ENCODE data around the gene ATL2. TPM values are rescaled to one million over a fixed set of nuclear protein-coding genes. Genes with fewer than 3 reads are reported as not detected.

Gene ATL2
- total RNA-seq = 55.8 TPM

DNA sequence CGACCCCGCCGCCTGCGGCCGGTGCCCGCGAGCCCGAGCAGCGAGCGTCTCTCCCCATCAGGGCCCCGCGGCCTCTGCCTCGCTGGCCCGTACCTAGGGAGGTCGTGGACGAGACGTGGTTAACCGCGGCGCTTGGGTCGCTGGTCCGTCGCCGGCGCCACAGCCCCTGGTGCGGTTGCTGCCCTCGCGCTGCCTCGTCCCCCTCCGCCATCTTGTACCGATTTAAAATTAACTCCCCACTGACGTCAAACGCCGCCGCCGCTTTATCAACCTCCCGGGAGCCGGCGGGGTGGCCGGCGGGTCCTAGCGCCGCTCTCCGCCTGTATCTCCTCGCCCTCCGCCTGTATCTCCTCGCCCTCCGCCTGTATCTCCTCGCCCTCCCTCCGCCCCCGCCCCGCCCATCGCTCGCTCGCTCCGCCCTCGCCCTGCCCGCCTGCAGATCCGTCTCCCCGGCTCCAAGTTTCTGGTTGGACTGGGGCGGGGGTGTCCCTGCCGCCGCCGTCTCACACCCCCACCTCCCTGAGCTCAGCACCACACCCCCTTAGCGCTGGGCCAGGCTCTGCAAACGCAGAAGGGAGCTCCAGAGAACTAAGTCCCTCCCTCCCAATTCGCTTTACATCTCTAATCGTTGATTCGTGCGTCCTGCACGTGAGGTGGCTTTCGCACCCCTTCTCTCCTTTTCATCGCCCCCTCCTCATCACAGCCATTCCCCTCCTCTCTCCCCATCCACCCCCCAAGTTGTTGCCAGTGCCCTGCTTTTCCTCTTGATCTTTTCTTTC is at the start of gene ATL2:
TSS of gene ATL2 (minus strand) at position 224 of the 779 bp plus-strand sequence. CDS start at position 211, 13 bp downstream.
- H3K36me3 ChIP-seq (ENCODE audit: control insufficient read depth in 3 of 3, insufficient read depth in 3 of 3, low read length in 3 of 3) = no peaks in the 10 kb centered on the region
- no peaks in the 10 kb centered on the region for H3K27me3 ChIP-seq (ENCODE audit: control insufficient read depth in 3 of 3, insufficient read depth in 3 of 3, low read length in 3 of 3)
- H3K4me3 ChIP-seq (ENCODE audit: low read length in 3 of 3) = peak within 1 kb of the TSS; percentile 84 to 96 (median 92)
- H3K27ac ChIP-seq (ENCODE audit: low read depth, low read length) = peak within 1 kb of the TSS; percentile 92
- H3K9ac ChIP-seq (ENCODE audit: low read depth in 1 of 3, low read length in 3 of 3) = peak within 1 kb of the TSS; percentile 90 to 98 (median 94)
- peaks cover 25 to 35% (median 32%) of the 10 kb centered on the region in 3 donors for H3K4me1 ChIP-seq (ENCODE audit: control insufficient read depth in 3 of 3, insufficient read depth in 3 of 3, low read length in 3 of 3)
- H3K9me3 ChIP-seq (ENCODE audit: control insufficient read depth in 3 of 3, low read length in 3 of 3) = no peaks in the 10 kb centered on the region

DNA sequence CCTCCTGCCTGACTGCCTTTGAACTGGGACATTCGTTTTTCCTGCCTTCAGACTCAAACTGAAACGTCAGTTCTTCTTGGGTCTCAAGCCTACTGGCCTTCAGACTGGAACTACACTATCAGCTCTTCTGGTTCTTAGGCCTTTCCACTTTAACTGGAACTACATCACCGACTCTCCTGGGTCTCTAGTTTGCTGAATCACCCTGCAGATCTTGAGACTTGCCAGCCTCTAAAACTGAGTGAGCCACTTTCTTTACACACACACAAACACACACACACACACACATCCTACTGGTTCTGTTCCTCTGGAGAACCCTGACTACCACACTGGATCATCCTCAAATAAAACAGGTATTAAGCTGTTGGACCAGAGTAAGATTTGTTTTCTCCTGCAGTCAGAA is 46.7 kb upstream of the ATL2 start:
- Histone ChIP-seq H3K9ac (ENCODE audit: low read depth in 1 of 3, low read length in 3 of 3) (no peak overlapping the region), H3K4me3 (ENCODE audit: low read length in 3 of 3) (no peak overlapping the region), H3K4me1 (ENCODE audit: control insufficient read depth in 3 of 3, insufficient read depth in 3 of 3, low read length in 3 of 3) (no peaks in the 10 kb centered on the region), H3K36me3 (ENCODE audit: control insufficient read depth in 3 of 3, insufficient read depth in 3 of 3, low read length in 3 of 3) (no peaks in the 10 kb centered on the region), H3K27me3 (ENCODE audit: control insufficient read depth in 3 of 3, insufficient read depth in 3 of 3, low read length in 3 of 3) (no peaks in the 10 kb centered on the region), H3K9me3 (ENCODE audit: control insufficient read depth in 3 of 3, low read length in 3 of 3) (no peaks in the 10 kb centered on the region), H3K27ac (ENCODE audit: low read depth, low read length) (no peak overlapping the region)

DNA sequence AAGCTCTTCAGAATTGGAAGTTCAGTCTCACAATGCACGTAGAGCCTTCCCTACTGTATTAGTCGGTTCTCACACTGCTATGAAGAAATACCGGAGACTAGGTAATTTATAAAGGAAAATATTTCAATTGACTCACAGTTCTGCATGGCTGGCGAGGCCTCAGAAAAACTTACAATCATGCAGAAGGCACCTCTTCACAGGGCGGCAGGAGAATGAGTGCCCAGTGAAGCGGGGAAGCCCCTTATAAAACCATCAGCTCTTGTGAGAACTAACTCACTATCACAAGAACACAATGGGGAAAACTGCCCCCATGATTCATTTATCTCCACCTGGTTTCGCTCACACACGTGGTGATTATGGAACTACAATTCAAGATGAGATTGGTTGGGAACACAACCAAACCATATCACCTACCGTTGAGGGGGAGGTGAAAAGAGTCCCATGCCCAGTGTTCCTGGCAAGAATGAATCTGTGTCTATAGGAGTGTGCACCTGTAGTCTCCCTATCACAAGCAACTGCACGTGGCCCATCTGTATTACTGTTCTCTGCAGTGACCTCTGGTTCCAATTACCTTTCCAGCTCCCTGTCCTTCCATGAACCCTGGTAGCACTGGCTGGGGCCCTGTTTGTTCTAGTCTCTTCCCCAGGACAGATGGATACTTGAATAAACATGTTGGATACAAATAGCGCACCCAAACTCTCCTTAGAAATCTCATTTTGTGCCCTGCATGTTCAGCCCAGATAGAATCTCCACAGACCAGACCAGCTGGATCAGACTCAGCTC is 44.4 kb upstream of the ATL2 start:
- Histone ChIP-seq H3K9me3 (ENCODE audit: control insufficient read depth in 3 of 3, low read length in 3 of 3) (no peaks in the 10 kb centered on the region), H3K4me1 (ENCODE audit: control insufficient read depth in 3 of 3, insufficient read depth in 3 of 3, low read length in 3 of 3) (no peaks in the 10 kb centered on the region), H3K27me3 (ENCODE audit: control insufficient read depth in 3 of 3, insufficient read depth in 3 of 3, low read length in 3 of 3) (no peaks in the 10 kb centered on the region), H3K36me3 (ENCODE audit: control insufficient read depth in 3 of 3, insufficient read depth in 3 of 3, low read length in 3 of 3) (no peaks in the 10 kb centered on the region), H3K4me3 (ENCODE audit: low read length in 3 of 3) (no peak overlapping the region), H3K9ac (ENCODE audit: low read depth in 1 of 3, low read length in 3 of 3) (no peak overlapping the region), H3K27ac (ENCODE audit: low read depth, low read length) (no peak overlapping the region)

DNA sequence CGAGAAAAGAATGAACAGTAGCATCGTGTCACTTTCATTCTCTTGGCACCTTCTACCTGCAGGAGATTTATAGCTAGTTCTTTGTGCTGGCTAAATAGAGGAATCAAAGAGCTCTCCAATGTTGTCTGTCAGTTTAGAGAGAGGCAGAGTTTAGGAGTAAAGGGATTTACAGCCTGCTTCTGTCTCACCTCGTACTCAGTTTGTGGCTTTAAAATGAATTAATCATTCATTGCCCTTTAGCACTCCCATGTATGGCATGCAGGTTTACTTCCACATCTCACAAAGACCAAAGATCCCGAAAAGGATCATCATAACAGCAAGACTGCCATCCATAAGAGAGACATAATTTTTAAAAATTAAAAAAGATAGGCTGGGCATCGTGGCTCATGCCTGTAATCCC is 42.4 kb upstream of the ATL2 start:
- no peak overlapping the region for H3K27ac ChIP-seq (ENCODE audit: low read depth, low read length)
- no peaks in the 10 kb centered on the region for H3K4me1 ChIP-seq (ENCODE audit: control insufficient read depth in 3 of 3, insufficient read depth in 3 of 3, low read length in 3 of 3)
- no peak overlapping the region for H3K4me3 ChIP-seq (ENCODE audit: low read length in 3 of 3)
- no peaks in the 10 kb centered on the region for H3K27me3 ChIP-seq (ENCODE audit: control insufficient read depth in 3 of 3, insufficient read depth in 3 of 3, low read length in 3 of 3)
- H3K36me3 ChIP-seq (ENCODE audit: control insufficient read depth in 3 of 3, insufficient read depth in 3 of 3, low read length in 3 of 3) = no peaks in the 10 kb centered on the region
- H3K9me3 ChIP-seq (ENCODE audit: control insufficient read depth in 3 of 3, low read length in 3 of 3) = no peaks in the 10 kb centered on the region
- no peak overlapping the region for H3K9ac ChIP-seq (ENCODE audit: low read depth in 1 of 3, low read length in 3 of 3)

DNA sequence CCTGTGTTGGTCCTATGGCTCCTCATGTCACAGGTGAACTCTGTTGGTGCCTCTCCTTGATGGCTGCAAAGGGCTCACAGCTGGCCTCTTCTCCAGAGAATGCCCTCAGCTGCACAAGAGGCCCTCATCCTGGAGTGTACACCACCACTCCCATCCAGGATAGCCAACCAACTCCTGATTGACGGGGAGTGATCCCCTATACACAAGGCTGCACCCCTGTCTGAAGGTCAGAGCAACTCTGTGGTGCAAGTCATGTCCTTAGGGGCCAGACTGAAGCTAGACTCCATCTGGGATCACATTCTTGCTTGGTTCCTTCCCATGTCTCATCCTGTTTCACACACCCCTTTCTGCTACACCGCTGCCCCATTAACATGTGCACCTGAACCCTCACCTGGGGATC is 41.7 kb upstream of the ATL2 start:
- Histone ChIP-seq H3K27me3 (ENCODE audit: control insufficient read depth in 3 of 3, insufficient read depth in 3 of 3, low read length in 3 of 3) (no peaks in the 10 kb centered on the region), H3K9ac (ENCODE audit: low read depth in 1 of 3, low read length in 3 of 3) (no peak overlapping the region), H3K27ac (ENCODE audit: low read depth, low read length) (no peak overlapping the region), H3K9me3 (ENCODE audit: control insufficient read depth in 3 of 3, low read length in 3 of 3) (no peaks in the 10 kb centered on the region), H3K36me3 (ENCODE audit: control insufficient read depth in 3 of 3, insufficient read depth in 3 of 3, low read length in 3 of 3) (no peaks in the 10 kb centered on the region), H3K4me1 (ENCODE audit: control insufficient read depth in 3 of 3, insufficient read depth in 3 of 3, low read length in 3 of 3) (no peaks in the 10 kb centered on the region), H3K4me3 (ENCODE audit: low read length in 3 of 3) (no peak overlapping the region)

DNA sequence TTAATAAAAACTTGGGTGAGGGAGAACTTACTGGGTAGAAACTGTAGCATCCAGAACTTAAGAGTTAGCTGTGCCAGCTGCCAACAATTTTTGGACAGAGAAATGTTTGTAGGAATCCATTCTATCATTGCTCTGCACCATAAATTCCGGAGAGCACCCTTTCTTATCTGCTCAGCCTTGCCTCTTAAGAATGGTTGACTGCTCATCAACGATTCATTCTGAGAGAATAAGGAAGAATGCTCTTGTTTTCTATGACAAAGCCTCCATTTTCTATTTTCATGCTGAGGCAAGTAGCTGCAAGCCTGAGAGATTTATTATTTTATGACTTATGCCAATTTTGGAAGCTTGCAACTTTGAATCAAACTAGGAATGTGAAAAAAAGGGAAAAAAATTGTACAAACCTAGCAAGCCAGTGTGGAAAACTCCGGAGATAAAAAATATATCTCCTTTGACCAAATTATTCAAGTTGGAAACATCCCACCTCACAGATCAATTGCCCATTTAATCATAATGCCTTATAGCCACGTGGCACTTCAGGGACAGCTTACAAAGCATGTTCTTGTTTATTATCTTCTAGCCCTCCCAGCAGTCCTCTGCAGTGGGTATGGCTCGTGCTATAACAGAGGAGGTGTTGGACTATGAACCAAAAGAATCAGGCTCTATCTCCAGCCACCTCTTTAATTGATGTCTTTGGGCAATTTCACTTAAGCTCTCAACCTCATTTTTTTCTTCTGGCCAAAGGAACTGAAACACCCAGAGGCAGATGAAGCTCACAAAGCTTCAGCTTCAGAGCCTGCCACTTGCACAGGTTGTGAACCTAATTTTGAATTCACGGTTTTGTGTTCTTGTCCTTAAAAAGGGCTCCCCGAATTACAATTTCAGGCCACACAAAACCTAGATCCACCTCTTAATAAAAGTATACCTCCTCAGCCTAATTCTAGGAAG is 40.9 kb upstream of the ATL2 start:
- Histone ChIP-seq H3K36me3 (ENCODE audit: control insufficient read depth in 3 of 3, insufficient read depth in 3 of 3, low read length in 3 of 3) (no peaks in the 10 kb centered on the region), H3K4me3 (ENCODE audit: low read length in 3 of 3) (no peak overlapping the region), H3K9me3 (ENCODE audit: control insufficient read depth in 3 of 3, low read length in 3 of 3) (no peaks in the 10 kb centered on the region)

DNA sequence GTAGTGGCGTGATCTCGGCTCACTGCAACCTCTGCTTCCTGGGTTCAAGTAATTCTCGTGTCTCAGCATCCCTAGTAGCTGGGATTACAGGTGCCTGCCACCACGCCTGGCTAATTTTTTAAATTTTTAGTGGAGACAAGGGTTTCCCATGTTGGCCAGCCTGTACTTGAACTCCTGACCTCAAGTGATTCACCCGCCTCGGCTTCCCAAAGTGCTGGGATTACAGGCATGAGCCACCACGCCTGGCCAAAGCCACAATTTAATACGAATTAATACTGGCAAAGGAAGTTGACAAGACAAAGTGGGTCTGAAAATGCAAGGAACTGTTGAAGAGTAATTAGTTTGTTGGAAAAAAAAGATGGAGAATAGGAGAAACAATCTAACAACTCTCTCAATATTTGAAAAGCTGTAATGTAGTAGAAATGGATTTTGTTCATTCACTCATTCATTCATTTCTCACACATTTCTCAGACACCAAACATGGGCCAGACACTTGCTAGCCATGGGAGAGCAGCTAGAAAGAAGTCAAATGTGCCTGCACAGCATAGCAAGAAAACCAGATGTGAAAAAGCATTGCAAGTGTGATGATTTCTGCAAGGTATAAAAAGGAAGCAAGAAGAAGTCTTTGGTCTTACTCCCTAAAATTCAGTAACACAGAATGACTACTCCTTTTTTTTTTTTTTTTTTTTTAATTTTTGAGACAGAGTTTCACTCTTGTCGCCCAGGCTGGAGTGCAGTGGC is 39.4 kb upstream of the ATL2 start:
- Histone ChIP-seq H3K27me3 (ENCODE audit: control insufficient read depth in 3 of 3, insufficient read depth in 3 of 3, low read length in 3 of 3) (no peaks in the 10 kb centered on the region), H3K9me3 (ENCODE audit: control insufficient read depth in 3 of 3, low read length in 3 of 3) (peaks cover 0 to 2% (median 0%) of the 10 kb centered on the region in 3 donors), H3K4me1 (ENCODE audit: control insufficient read depth in 3 of 3, insufficient read depth in 3 of 3, low read length in 3 of 3) (no peaks in the 10 kb centered on the region), H3K36me3 (ENCODE audit: control insufficient read depth in 3 of 3, insufficient read depth in 3 of 3, low read length in 3 of 3) (no peaks in the 10 kb centered on the region), H3K9ac (ENCODE audit: low read depth in 1 of 3, low read length in 3 of 3) (no peak overlapping the region), H3K4me3 (ENCODE audit: low read length in 3 of 3) (no peak overlapping the region), H3K27ac (ENCODE audit: low read depth, low read length) (no peak overlapping the region)

More for the DNA sequence above, 40.9 kb upstream of the ATL2 start:
- Histone ChIP-seq H3K27ac (ENCODE audit: low read depth, low read length) (no peak overlapping the region), H3K9ac (ENCODE audit: low read depth in 1 of 3, low read length in 3 of 3) (no peak overlapping the region), H3K27me3 (ENCODE audit: control insufficient read depth in 3 of 3, insufficient read depth in 3 of 3, low read length in 3 of 3) (no peaks in the 10 kb centered on the region), H3K4me1 (ENCODE audit: control insufficient read depth in 3 of 3, insufficient read depth in 3 of 3, low read length in 3 of 3) (no peaks in the 10 kb centered on the region)

DNA sequence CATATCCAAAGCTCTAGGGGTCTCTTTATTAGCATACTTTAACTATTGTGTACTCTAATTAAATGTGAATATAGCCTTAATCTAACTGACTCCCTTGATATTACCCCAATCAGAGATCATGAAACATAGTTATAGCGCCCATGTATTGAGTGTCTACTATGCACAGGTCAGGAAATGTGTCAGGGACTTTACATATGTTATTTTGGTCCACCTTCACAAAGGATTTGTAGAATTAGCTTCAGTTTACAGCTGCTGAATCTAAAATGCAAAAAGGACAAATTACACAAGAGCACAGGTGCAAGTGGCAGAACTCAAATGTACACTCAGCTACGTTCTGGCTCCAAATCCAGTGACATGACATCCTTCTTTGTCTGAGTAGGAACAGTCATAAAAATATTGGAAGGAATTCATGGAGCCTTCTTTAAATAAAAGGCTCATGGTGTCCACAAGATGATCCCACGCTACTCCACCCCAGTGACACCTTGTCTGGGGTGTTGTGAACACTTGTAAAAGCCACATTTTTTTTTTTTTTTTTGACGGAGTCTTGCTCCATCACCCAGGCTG is 38.7 kb upstream of the ATL2 start:
- Histone ChIP-seq H3K4me1 (ENCODE audit: control insufficient read depth in 3 of 3, insufficient read depth in 3 of 3, low read length in 3 of 3) (no peaks in the 10 kb centered on the region), H3K27me3 (ENCODE audit: control insufficient read depth in 3 of 3, insufficient read depth in 3 of 3, low read length in 3 of 3) (no peaks in the 10 kb centered on the region), H3K36me3 (ENCODE audit: control insufficient read depth in 3 of 3, insufficient read depth in 3 of 3, low read length in 3 of 3) (no peaks in the 10 kb centered on the region), H3K4me3 (ENCODE audit: low read length in 3 of 3) (no peak overlapping the region), H3K9ac (ENCODE audit: low read depth in 1 of 3, low read length in 3 of 3) (no peak overlapping the region), H3K27ac (ENCODE audit: low read depth, low read length) (no peak overlapping the region), H3K9me3 (ENCODE audit: control insufficient read depth in 3 of 3, low read length in 3 of 3) (peaks cover 0 to 2% (median 0%) of the 10 kb centered on the region in 3 donors)

DNA sequence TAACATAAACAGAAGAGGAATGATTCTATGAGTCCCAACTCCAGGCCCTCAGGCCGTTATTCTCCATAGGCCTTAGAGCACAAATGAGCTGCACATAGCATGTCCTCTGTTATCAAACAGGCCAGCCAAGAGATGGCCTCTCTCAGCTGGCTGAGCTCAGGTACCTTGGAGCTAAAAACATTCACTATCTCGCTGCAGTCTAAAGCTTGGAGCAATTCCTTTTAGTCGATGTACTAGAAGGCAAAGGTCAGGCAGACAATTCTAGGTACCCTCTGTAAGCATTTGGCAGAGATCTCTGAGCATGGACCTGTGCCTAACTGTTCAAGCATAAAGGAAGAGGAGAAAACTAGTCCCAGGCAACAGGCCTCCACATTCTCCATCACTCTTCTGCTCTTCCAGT is 38.0 kb upstream of the ATL2 start:
- no peaks in the 10 kb centered on the region for H3K27me3 ChIP-seq (ENCODE audit: control insufficient read depth in 3 of 3, insufficient read depth in 3 of 3, low read length in 3 of 3)
- H3K9ac ChIP-seq (ENCODE audit: low read depth in 1 of 3, low read length in 3 of 3) = no peak overlapping the region
- H3K4me1 ChIP-seq (ENCODE audit: control insufficient read depth in 3 of 3, insufficient read depth in 3 of 3, low read length in 3 of 3) = no peaks in the 10 kb centered on the region
- H3K9me3 ChIP-seq (ENCODE audit: control insufficient read depth in 3 of 3, low read length in 3 of 3) = peaks cover 0 to 2% (median 0%) of the 10 kb centered on the region in 3 donors
- no peak overlapping the region for H3K4me3 ChIP-seq (ENCODE audit: low read length in 3 of 3)
- H3K36me3 ChIP-seq (ENCODE audit: control insufficient read depth in 3 of 3, insufficient read depth in 3 of 3, low read length in 3 of 3) = no peaks in the 10 kb centered on the region
- H3K27ac ChIP-seq (ENCODE audit: low read depth, low read length) = no peak overlapping the region

Measured in skeletal muscle tissue (tissue), 4 donors.